HT-29 (cell line): ENCODE measurements around the gene TXNDC12. TPM values are rescaled to one million over a fixed set of nuclear protein-coding genes. Genes with fewer than 3 reads are reported as not detected.
"Not testable (repeated sequence)": the region's sequence is repeated elsewhere in the genome, so short reads cannot be mapped to it uniquely, and the experiment has no call there.

Experiments used
- DNase-seq: peaks from one replicate; pipeline ENCODE4 v3.0.0-alpha.2; 2015; ENCODE audit warnings: low spot score
- total RNA-seq: library from RNA; depleted of rRNA; stranded (reverse); fragments of >200 nt; shearing (Covaris generic); gene quantifications from 2 replicates; pipeline ENCODE4 v1.2.3, GENCODE V29; 2014

TXNDC12 gene
- total RNA-seq, 1 experiment from 2014 or later, result 28.7 TPM

- not testable (repeated sequence) for DNase-seq
Measured at GRCh38 chr1:52049337-52049736, 5.7 kb downstream of the TXNDC12 start.

DNA sequence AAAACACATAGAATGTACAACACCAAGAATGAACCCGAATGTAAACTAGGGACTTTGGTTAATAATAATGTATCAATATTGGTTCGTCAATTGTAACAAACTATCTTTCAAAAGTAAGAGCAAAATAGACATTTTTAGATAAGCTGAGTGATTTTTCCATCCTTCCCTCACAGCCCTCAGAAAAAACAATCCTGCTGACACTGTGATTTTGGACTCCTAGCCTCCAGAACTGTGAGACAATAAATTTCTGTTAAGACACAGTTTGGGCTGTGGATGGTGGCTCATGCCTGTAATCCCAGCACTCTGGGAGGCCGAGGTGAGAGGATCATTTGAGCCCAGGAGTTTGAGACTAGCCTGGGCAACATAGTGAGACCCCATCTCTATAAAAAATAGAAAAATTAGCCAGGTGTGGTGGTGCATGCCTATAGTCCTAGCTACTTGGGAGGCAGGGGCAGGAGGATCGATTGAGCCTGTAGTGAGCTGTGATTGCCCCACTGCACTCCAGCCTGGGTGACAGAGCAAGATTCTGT lies 9.3 kb downstream of the TXNDC12 start:
- not testable (repeated sequence) for DNase-seq

- DNase-seq, result no peak
Measured at GRCh38 chr1:52045236-52045635, 9.8 kb downstream of the TXNDC12 start.

DNA sequence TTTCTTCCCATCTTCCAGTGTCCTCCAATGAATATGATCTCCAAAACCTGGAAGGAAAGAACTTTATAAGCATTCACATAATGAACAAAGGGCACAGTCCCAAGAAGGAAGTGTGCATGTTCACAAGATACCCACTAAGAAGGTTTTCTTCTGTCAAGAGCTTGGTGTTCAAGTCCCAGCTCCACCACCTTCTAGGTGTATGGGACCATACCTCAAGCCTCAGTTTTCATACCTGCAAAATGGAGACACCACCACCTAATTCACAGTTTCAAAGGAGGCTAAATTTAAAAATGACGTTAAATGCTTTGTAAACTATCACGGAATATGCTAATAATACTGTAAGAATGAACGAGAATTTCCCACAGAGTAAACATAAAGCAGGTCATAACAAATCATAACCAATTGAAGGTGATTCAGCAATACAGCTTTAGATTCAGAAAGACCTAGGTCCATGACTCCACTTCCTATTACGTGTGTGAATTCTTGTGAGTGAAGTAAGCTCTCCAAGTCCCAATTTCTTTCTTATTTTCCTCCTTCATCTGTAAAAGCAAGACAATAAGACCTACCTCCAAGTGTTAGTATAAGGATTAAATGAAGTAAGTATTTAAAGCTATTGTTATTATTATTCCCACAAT lies 13.3 kb downstream of the TXNDC12 start:
- DNase-seq, result no peak

- no peak for DNase-seq
Measured at GRCh38 chr1:52037909-52038308, 17.1 kb downstream of the TXNDC12 start.

DNA sequence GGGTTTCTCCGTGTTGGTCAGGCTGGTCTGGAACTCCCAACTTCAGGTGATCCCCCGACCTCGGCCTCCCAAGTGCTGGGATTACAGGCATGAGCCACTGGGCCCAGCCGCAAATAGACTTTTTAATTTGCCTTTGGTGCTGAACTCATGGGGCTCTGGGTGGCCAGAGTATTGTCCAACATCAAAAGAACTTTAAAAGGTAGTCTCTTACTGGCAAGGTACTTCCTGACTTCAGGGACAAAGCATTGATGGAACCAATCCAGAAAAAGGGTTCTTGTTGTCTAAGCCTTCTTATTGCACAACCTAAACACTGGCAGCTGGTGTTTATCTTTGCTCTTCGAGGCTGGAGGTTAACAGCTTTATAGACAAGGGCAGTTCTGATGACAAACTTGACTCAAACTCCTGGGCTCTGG lies 17.6 kb downstream of the TXNDC12 start:
- DNase-seq, result no peak

DNA sequence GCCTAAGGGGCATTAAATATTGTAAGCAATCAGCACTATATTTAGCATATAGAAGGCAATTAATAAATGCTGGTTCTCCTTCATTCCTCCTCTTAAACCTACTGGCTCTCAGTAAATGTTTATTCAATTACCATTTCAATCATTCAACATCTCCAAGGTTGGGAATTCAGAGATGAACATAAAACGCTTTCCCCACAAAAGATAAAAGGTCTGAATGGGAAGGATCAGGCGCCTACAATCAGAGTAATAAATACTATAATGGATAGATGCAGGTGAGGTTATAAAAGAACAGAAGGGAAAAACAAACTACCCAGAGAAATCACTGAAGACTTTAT lies 21.0 kb downstream of the TXNDC12 start:
- DNase-seq, result no peak

GRCh38 chr1:52033190-52034049 lies 21.6 kb downstream of the TXNDC12 start, which contains the start of gene KTI12:
Gene KTI12, minus strand, starts transcription at chr1:52033810. Its CDS starts 49 bp downstream, at chr1:52033761.
- DNase-seq, result peak; percentile 89

- DNase-seq, result peak; percentile 55
Measured at GRCh38 chr1:52032785-52033131, 22.2 kb downstream of the TXNDC12 start.

GRCh38 chr1:52032124-52032784 lies 22.7 kb downstream of the TXNDC12 start:
- DNase-seq, result no peak

- DNase-seq, result not testable (repeated sequence)
Measured at GRCh38 chr1:52028839-52029238, 26.2 kb downstream of the TXNDC12 start.

GRCh38 chr1:52028328-52028727 lies 26.7 kb downstream of the TXNDC12 start:
- no peak for DNase-seq

DNA sequence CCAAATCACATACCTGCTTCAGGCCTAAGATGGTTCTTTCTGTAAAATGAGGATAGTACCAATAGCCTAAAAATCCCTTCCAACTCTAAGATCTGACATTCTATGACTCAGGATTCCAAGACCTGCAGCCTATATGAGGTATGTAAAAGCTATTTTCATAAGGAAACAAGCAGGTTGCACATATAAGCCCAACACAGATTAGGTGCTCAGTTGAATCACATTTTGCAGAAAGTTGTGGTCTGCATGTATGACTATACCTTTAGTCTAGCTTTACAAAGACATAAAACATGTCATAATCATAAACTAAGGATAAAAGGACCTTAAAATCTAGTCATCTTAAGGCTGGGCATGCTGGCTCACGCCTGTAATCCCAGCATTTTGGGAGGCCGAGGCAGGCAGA lies 28.7 kb downstream of the TXNDC12 start:
- no peak for DNase-seq

- no peak for DNase-seq
Measured at GRCh38 chr1:52022133-52022532, 32.9 kb downstream of the TXNDC12 start.

DNA sequence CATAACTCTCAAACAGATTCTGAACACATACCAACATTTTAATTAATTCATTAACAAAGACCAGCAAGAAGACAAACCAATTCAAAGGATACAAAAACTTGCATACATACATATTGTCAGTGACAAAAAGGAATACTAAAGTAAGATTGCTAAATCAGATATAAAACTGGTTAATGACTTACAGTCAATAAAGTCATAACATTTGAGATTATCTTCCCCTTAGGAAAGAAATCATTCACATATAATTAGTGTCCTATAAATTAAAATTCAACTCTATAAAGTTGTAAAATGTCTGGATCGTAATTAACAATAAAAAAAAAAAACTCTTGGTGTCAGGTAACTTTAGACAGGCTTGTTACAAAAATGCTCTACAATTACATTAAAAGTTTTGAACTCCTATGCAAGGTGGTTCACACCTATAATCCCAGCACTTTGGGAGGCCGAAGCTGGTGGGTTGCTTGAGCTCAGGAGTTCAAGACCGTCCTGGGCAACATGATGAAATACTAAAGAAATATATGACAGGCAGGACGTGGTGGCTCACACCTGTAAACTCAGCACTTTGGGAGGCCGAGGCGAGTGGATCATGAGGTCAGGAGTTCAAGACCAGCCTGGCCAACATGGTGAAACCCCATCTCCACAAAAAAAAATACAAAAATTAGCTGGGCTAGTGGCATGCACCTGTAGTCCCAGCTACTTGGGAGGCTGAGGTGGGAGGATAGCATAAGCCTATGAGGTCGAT lies 46.8 kb downstream of the TXNDC12 start:
- no peak for DNase-seq

DNA sequence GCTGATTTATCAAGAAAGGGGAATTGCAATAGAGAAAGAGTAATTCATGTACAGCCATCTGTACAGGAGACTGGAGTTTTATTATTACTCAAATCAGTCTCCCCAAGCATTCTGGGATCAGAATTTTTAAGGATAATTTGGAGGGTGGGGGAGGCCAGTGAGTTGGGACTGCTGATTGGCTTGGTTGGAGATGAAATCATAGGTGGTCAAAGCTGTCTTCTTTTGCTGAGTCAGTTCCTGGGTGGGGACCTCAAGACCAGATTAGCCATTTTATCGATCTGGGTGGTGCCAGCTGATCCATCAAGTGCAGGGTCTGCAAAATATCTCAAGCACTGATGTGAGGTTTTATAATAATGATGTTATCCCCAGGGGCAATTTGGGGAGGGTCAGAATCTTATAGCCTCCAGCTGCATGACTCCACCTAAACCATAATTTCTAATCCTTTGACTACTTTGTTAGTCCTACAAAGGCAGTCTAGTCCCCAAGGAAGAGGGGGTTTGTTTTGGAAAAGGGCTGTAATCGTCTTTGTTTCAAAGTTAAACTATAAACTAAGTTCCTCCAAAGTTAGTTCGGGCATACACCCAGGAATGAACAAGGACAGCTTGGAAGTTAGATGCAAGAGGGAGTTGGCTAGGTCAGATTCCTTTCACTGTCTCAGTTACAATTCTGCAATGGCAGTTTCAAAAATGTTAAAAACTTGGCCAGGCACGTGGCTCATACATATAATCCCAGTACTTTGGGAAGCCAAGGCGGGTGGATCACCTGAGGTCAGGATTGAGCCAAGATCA lies 47.6 kb downstream of the TXNDC12 start:
- DNase-seq, result no peak

DNA sequence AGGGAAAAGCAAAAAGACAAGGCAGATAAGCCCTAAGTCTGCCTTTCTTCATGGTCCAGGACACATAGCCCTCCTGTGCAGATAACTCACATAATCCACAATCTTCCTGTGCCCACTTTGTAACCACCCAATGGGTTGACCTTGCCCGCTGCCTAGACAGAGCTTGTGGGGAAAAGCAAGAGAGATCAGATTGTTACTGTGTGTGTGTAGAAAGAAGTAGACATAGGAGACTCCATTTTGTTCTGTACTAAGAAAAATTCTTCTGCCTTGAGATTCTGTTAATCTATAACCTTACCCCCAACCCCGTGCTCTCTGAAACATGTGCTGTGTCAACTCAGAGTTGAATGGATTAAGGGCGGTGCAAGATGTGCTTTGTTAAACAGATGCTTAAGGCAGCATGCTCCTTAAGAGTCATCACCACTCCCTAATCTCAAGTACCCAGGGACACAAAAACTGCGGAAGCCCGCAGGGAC lies 48.9 kb downstream of the TXNDC12 start:
- DNase-seq, result not testable (repeated sequence)

DNA sequence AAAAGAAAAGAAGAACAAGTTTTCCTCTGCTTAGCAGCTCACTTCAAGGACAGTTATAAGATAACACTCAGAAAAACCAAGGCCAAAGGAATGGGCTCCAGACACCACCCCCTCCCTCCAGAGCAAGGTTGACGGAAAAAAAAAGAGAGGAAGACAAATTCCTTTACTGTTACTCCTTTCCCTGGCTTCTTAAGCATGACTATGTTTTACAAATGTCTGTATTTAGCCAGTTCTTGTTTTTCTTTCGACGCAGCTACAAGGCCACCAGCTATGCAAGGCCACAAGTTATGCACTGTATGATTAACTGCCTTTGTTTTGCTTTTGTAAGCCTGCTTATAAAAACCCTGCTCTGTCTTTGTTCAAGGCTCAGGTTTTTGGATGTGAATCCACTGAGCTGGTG lies 49.4 kb downstream of the TXNDC12 start:
- DNase-seq, result not testable (repeated sequence)

DNA sequence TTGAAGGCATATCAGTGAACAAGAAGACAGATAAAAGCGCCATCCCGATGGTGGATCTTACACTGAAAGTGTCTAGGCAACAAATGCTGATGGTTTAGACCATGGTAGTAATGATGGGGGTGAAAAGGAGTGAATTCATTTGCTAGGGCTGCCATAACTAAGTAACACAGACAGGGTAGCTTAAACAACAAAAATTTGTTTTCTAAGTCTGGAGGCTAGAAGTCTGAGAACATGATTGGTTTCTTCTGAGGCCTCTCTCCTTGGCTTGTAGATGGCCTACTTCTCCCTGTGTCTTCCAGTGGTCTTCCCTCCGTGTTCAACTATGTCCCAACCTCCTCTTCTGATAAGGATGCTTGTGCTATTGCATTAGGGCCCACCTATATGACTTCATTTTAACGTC lies 51.1 kb downstream of the TXNDC12 start:
- DNase-seq, result no peak

DNA sequence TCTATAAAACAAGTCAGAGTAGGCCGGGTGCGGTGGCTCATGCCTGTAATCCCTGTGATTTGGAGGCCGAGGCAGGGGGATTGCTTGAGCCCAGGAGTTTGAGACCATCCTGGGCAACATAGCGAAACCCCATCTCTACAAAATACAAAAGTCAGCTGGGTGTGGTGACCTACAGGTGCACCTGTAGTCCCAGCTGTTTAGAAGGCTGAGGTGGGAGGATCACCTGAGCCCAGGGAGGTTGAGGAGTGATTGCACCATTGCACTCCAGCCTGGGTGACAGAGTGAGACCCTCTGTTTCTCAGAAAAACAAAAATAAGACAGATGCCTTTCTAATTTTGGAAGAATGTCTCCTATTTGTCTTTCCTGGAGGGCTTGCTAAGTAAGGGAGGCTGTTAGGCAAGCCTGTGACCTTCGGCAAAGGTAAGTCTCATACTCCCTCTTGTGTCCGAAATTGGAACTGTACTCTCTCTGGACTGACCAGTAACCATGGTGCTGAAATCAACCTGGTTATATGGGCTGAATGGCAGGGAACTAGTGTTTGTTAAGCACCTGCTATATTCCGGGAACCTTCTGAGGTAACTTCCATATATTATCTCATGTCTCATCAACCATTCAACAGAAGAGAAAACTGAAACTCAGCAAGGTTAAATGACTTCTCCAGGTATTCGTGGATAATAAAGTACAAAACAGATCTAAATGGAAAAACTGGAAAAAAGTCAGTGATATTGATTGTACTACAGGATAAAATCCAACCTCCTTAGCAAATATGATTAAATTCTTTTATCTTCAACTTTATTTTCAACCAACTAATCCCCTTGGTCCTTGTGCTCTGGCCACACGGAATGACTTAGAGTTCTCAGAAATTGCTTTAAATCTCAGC lies 52.7 kb downstream of the TXNDC12 start:
- DNase-seq, result peak; percentile 97
